Measurements from ENCODE around the gene BAIAP2L1.

Gene BAIAP2L1

GRCh38 chr7:98242342-98242741 is 158.5 kb downstream of the BAIAP2L1 start:
- Histone ChIP-seq H3K27me3 (ENCODE audit: control insufficient read depth, insufficient read depth, low read length, poor library complexity, severe bottlenecking) (no peaks in the 10 kb centered on the region), H3K4me1 (ENCODE audit: control insufficient read depth, insufficient read depth, low read length) (no peaks in the 10 kb centered on the region)
- WGBS, 2 experiments, result 80 to 90% methylated on average over 1 of the region's 1 CpG

GRCh38 chr7:98241674-98242241 is 159.1 kb downstream of the BAIAP2L1 start:
- H3K27me3 ChIP-seq (ENCODE audit: control insufficient read depth, insufficient read depth, low read length, poor library complexity, severe bottlenecking), result no peaks in the 10 kb centered on the region
- no peaks in the 10 kb centered on the region for H3K4me1 ChIP-seq (ENCODE audit: control insufficient read depth, insufficient read depth, low read length)
- H3K9me3 ChIP-seq (ENCODE audit: control insufficient read depth, low read length), result no peaks in the 10 kb centered on the region
- no peak overlapping the region for H3K4me3 ChIP-seq (ENCODE audit: insufficient read depth, low read depth, low read length)
- no peaks in the 10 kb centered on the region for H3K36me3 ChIP-seq (ENCODE audit: control insufficient read depth, insufficient read depth, low read length)
- H3K27ac ChIP-seq (ENCODE audit: insufficient read depth, low read depth, low read length, poor library complexity, severe bottlenecking), result no peak overlapping the region
- WGBS, 2 experiments, result 78 to 79% methylated on average over 16 of the region's 16 CpGs

More at GRCh38 chr7:98242342-98242741, 158.5 kb downstream of the BAIAP2L1 start:
- no peak overlapping the region for H3K27ac ChIP-seq (ENCODE audit: insufficient read depth, low read depth, low read length, poor library complexity, severe bottlenecking)
- no peak overlapping the region for H3K4me3 ChIP-seq (ENCODE audit: insufficient read depth, low read depth, low read length)
- H3K9me3 ChIP-seq (ENCODE audit: control insufficient read depth, low read length), result no peaks in the 10 kb centered on the region
- H3K36me3 ChIP-seq (ENCODE audit: control insufficient read depth, insufficient read depth, low read length), result no peaks in the 10 kb centered on the region
